HepG2 (cell line): ENCODE data around the gene P2RX5. TPM values are rescaled to one million over a fixed set of nuclear protein-coding genes. Genes with fewer than 3 reads are reported as not detected.
A peak's percentile ranks its signal among the peaks of the same experiment; 100 is the strongest.

Experiments used
- CREM ChIP-seq, 2 experiments: sonication (generic) in 1 of 2; formaldehyde crosslinking in 1 of 2; IDR thresholded peaks; 2 replicates each; pipeline versions ENCODE4 v1.4.0 to v1.6.1; 2016 to 2020; ENCODE audit warnings: antibody characterized with exemption in 1 of 2, mild to moderate bottlenecking in 1 of 2, missing genetic modification reagents in 1 of 2
- HDAC2 ChIP-seq: sonication (generic); formaldehyde crosslinking; IDR thresholded peaks from 2 replicates; pipeline ENCODE4 v1.4.0; 2020; ENCODE audit warnings: missing genetic modification reagents
- HOXA9 ChIP-seq: sonication (generic); formaldehyde crosslinking; IDR thresholded peaks from 2 replicates; pipeline ENCODE4 v1.8.1; 2022; ENCODE audit warnings: missing genetic modification reagents, mild to moderate bottlenecking, moderate library complexity, borderline replicate concordance
- KMT2A ChIP-seq: sonication (generic); formaldehyde crosslinking; IDR thresholded peaks from 2 replicates; pipeline ENCODE4 v1.4.0; 2020; ENCODE audit warnings: missing genetic modification reagents
- MED8 ChIP-seq: sonication (generic); formaldehyde crosslinking; IDR thresholded peaks from 2 replicates; pipeline ENCODE4 v1.8.1; 2023; ENCODE audit warnings: mild to moderate bottlenecking, missing genetic modification reagents; ENCODE audit not compliant: insufficient replicate concordance
- NBN ChIP-seq: fragments of 450-650 bp; conservative IDR thresholded peaks from 2 replicates; pipeline ENCODE4 v1.6.1; 2017
- NPAS2 ChIP-seq: sonication (generic); formaldehyde crosslinking; IDR thresholded peaks from 2 replicates; pipeline ENCODE4 v1.8.0; 2022; ENCODE audit warnings: mild to moderate bottlenecking, missing genetic modification reagents, borderline replicate concordance
- PCBP1 ChIP-seq: fragments of 200-400 bp; formaldehyde crosslinking; IDR thresholded peaks from 2 replicates; pipeline ENCODE4 v1.6.1; 2017; ENCODE audit warnings: mild to moderate bottlenecking, low read depth, low read length, borderline replicate concordance
- PHF5A ChIP-seq: IDR thresholded peaks from one replicate; pipeline ENCODE4 v1.6.1; 2018; ENCODE audit warnings: low read depth, missing genetic modification reagents; ENCODE audit not compliant: unreplicated experiment
- PHF8 ChIP-seq: sonication (generic); formaldehyde crosslinking; IDR thresholded peaks from 2 replicates; pipeline ENCODE4 v1.5.0; 2020; ENCODE audit warnings: missing genetic modification reagents
- RBM22 ChIP-seq: fragments of 200-400 bp; formaldehyde crosslinking; optimal IDR thresholded peaks from 2 replicates; pipeline ENCODE3; 2017; ENCODE audit warnings: mild to moderate bottlenecking, low read length, moderate library complexity
- SIN3A ChIP-seq: IDR thresholded peaks from 2 replicates; pipeline ENCODE4 v1.6.1; 2011; ENCODE audit warnings: low read depth, mild to moderate bottlenecking, control low read depth, low read length, borderline replicate concordance
- ZNF776 ChIP-seq: sonication (generic); formaldehyde crosslinking; IDR thresholded peaks from 2 replicates; pipeline ENCODE4 v1.4.0; 2020; ENCODE audit warnings: mild to moderate bottlenecking, missing genetic modification reagents
- polyA plus RNA-seq, 8 experiments: library from polyadenylated mRNA; depleted of rRNA in 3 of 8; stranded (reverse) in 7 of 8; unstranded in 1 of 8; fragments of >200 nt; fragmentation: Illumina TruSeq in 4 of 8; extraction: Trizol in 4 of 8; gene quantifications; 2 replicates each; pipeline versions ENCODE4 v1.2.1 to v1.2.3, GENCODE V29; 2011 to 2016; ENCODE audit warnings: low read depth in 4 of 8, missing spikeins in 1 of 8, mixed read lengths in 1 of 8; ENCODE audit not compliant: insufficient read depth in 1 of 8
- total RNA-seq, 5 experiments: library from RNA; depleted of rRNA; stranded (reverse); fragments of >200 nt; fragmentation: Illumina TruSeq; extraction: Trizol; gene quantifications; 2 replicates each; pipeline ENCODE4 v1.2.3, GENCODE V29; 2016; ENCODE audit warnings: low read depth in 1 of 5
- TF ChIP-seq, protein P1 (sequence below), 2 experiments: sonication (generic) in 1 of 2; formaldehyde crosslinking in 1 of 2; IDR thresholded peaks; 2 replicates each; pipeline versions ENCODE4 v1.4.0 to v1.6.1; 2018 to 2020; ENCODE audit warnings: missing genetic modification reagents in 2 of 2, borderline replicate concordance in 1 of 2, low read depth in 1 of 2, mild to moderate bottlenecking in 1 of 2, missing biosample characterization in 1 of 2
- TF ChIP-seq, protein P2 (sequence below): sonication (generic); formaldehyde crosslinking; IDR thresholded peaks from 2 replicates; pipeline ENCODE4 v1.4.0; 2020; ENCODE audit warnings: missing genetic modification reagents
- TF ChIP-seq, protein P3 (sequence below): sonication (generic); formaldehyde crosslinking; IDR thresholded peaks from 2 replicates; pipeline ENCODE4 v1.4.0; 2020; ENCODE audit warnings: missing genetic modification reagents, borderline replicate concordance
- TF ChIP-seq, protein P4 (sequence below), 2 experiments: sonication (generic) in 1 of 2; formaldehyde crosslinking in 1 of 2; IDR thresholded peaks; 2 replicates each; pipeline versions ENCODE4 v1.6.1 to v1.9.0; 2014 to 2022; ENCODE audit warnings: antibody characterized with exemption in 1 of 2, borderline replicate concordance in 1 of 2, inconsistent platforms in 1 of 2, low read depth in 1 of 2, missing genetic modification reagents in 1 of 2

The P2RX5 gene
- total and polyA plus RNA-seq, 2 of the 13 experiments (the other 11 are each of a cell fraction or from before 2014, with no cell fraction given): 0.95 to 1.7 TPM

DNA sequence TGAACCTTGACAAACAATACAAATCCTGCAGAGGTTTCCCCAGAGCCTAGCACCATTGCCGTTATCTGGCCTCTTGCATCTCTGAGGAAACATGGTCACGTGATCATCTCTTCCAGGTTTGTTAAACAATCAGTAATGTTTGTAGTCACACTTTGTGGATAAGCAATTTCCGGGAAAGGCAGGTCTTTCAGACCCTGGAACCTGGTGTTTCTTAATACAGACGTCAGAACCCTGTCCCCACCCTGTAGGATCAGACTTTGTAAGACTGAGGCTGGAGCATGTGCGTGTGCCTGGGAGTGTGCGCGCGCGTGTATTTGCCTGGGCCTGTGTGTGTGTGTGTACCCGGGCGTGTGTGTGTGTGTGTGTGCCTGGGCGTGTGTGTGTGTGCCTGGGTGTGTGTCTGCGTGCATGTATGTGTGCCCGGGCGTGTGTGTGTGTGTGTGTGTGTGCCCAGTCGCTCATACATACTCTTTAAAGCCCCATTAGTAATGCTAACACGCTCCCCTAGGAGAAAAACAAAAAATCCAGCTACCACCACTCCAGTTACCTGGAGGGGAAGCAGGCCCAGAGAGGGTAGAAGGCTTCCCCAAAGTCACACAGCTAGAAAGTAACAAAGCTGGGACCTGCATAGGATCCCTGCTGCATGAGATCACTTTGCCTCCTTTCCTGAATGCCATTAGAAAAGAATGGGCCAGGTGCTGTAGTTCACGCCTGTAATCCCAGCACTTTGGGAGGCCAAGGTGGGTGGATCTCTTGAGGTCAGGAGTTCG lies 54.1 kb downstream of the P2RX5 start (continued):
- TF ChIP-seq ZNF776 (CRISPR knock-in tag): no peak
- TF ChIP-seq MED8 (CRISPR knock-in tag): no peak
- 0 out of 2 replicates have a peak, but pooled peaks have one; percentile 16 for TF ChIP-seq SIN3A
- TF ChIP-seq, protein P1, sequence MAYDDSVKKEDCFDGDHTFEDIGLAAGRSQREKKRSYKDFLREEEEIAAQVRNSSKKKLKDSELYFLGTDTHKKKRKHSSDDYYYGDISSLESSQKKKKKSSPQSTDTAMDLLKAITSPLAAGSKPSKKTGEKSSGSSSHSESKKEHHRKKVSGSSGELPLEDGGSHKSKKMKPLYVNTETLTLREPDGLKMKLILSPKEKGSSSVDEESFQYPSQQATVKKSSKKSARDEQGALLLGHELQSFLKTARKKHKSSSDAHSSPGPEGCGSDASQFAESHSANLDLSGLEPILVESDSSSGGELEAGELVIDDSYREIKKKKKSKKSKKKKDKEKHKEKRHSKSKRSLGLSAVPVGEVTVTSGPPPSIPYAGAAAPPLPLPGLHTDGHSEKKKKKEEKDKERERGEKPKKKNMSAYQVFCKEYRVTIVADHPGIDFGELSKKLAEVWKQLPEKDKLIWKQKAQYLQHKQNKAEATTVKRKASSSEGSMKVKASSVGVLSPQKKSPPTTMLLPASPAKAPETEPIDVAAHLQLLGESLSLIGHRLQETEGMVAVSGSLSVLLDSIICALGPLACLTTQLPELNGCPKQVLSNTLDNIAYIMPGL (CRISPR knock-in tag; IDR thresholded peaks at IDR 0.05; ENCODE audit: borderline replicate concordance in 1 of 2, low read depth in 1 of 2): peak in 1 of 2 experiments; percentile 46; a peak in 1 of 4 replicates
- TF ChIP-seq HOXA9 (CRISPR knock-in tag): 0 out of 2 replicates have a peak, but pooled peaks have one; percentile 27
- no peak for TF ChIP-seq RBM22
- peak; percentile 32; the same call in 1 of the 2 replicates for TF ChIP-seq HDAC2 (CRISPR knock-in tag)
- TF ChIP-seq NBN: no peak
- TF ChIP-seq PCBP1: no peak
- TF ChIP-seq, protein P2, sequence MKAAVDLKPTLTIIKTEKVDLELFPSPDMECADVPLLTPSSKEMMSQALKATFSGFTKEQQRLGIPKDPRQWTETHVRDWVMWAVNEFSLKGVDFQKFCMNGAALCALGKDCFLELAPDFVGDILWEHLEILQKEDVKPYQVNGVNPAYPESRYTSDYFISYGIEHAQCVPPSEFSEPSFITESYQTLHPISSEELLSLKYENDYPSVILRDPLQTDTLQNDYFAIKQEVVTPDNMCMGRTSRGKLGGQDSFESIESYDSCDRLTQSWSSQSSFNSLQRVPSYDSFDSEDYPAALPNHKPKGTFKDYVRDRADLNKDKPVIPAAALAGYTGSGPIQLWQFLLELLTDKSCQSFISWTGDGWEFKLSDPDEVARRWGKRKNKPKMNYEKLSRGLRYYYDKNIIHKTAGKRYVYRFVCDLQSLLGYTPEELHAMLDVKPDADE (CRISPR knock-in tag): no peak
- no peak for TF ChIP-seq NPAS2 (CRISPR knock-in tag)
- peak; percentile 70 for TF ChIP-seq CREM (IDR thresholded peaks at IDR 0.05)
- no peak for TF ChIP-seq CREM (CRISPR knock-in tag; IDR thresholded peaks at IDR 0.05)
- no peak for TF ChIP-seq PHF5A (CRISPR knock-in tag)
- TF ChIP-seq, protein P3, sequence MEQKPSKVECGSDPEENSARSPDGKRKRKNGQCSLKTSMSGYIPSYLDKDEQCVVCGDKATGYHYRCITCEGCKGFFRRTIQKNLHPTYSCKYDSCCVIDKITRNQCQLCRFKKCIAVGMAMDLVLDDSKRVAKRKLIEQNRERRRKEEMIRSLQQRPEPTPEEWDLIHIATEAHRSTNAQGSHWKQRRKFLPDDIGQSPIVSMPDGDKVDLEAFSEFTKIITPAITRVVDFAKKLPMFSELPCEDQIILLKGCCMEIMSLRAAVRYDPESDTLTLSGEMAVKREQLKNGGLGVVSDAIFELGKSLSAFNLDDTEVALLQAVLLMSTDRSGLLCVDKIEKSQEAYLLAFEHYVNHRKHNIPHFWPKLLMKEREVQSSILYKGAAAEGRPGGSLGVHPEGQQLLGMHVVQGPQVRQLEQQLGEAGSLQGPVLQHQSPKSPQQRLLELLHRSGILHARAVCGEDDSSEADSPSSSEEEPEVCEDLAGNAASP (CRISPR knock-in tag): no peak
- TF ChIP-seq KMT2A: no peak
- TF ChIP-seq, protein P4, sequence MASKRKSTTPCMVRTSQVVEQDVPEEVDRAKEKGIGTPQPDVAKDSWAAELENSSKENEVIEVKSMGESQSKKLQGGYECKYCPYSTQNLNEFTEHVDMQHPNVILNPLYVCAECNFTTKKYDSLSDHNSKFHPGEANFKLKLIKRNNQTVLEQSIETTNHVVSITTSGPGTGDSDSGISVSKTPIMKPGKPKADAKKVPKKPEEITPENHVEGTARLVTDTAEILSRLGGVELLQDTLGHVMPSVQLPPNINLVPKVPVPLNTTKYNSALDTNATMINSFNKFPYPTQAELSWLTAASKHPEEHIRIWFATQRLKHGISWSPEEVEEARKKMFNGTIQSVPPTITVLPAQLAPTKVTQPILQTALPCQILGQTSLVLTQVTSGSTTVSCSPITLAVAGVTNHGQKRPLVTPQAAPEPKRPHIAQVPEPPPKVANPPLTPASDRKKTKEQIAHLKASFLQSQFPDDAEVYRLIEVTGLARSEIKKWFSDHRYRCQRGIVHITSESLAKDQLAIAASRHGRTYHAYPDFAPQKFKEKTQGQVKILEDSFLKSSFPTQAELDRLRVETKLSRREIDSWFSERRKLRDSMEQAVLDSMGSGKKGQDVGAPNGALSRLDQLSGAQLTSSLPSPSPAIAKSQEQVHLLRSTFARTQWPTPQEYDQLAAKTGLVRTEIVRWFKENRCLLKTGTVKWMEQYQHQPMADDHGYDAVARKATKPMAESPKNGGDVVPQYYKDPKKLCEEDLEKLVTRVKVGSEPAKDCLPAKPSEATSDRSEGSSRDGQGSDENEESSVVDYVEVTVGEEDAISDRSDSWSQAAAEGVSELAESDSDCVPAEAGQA (IDR thresholded peaks at IDR 0.05; ENCODE audit: low read depth): no peak
- TF ChIP-seq, protein P4 (CRISPR knock-in tag; IDR thresholded peaks at IDR 0.05; ENCODE audit: borderline replicate concordance): no peak
- TF ChIP-seq PHF8 (CRISPR knock-in tag): no peak
